Chondrocyte (in vitro differentiated cells): ENCODE measurements around the gene GPR158. TPM values are rescaled to one million over a fixed set of nuclear protein-coding genes. Genes with fewer than 3 reads are reported as not detected.

ENCODE experiments used
- DNase-seq: peaks from one replicate; pipeline ENCODE4 v3.0.0; 2021; ENCODE audit warnings: mixed read lengths, low spot score
- H3K27ac Mint-ChIP-seq: one replicate; pipeline ENCODE4 v1.8.0; 2021; ENCODE audit warnings: mild to moderate bottlenecking, moderate library complexity, mixed read lengths; ENCODE audit not compliant: unreplicated experiment
- H3K27me3 Mint-ChIP-seq: 2 replicates; pipeline ENCODE4 v1.8.0; 2021; ENCODE audit warnings: low read depth, mixed read lengths
- H3K36me3 Mint-ChIP-seq: 2 replicates; pipeline ENCODE4 v1.8.0; 2021; ENCODE audit warnings: low read depth, mixed read lengths
- H3K4me1 Mint-ChIP-seq: 2 replicates; pipeline ENCODE4 v1.8.0; 2021; ENCODE audit warnings: low read depth, mild to moderate bottlenecking, mixed read lengths
- H3K4me3 Mint-ChIP-seq: one replicate; pipeline ENCODE4 v1.8.0; 2021; ENCODE audit warnings: mild to moderate bottlenecking, moderate library complexity, mixed read lengths; ENCODE audit not compliant: unreplicated experiment
- H3K9me3 Mint-ChIP-seq: 2 replicates; pipeline ENCODE4 v1.8.0; 2021; ENCODE audit warnings: low read depth, mixed read lengths
- CTCF ChIP-seq: fragments of 200-600 bp; sonication (generic); IDR thresholded peaks from 2 replicates; pipeline ENCODE4 v1.5.0; 2021; ENCODE audit warnings: antibody characterized with exemption, mild to moderate bottlenecking, moderate library complexity
- total RNA-seq: library from RNA; stranded (reverse); gene quantifications from 3 replicates; pipeline ENCODE4 v1.2.1, GENCODE V29; 2021

Gene GPR158
- total RNA-seq, 1 donor from 2014 or later, result 0.10 TPM

GRCh38 chr10:25522946-25523608 lies 348.3 kb downstream of the GPR158 start:
- Mint-ChIP-seq H3K27me3 (no peaks in the 10 kb centered on the region), H3K4me3 (no peak overlapping the region), H3K27ac (no peak overlapping the region), H3K4me1 (no peaks in the 10 kb centered on the region), H3K9me3 (peaks cover 15% of the 10 kb centered on the region), H3K36me3 (no peaks in the 10 kb centered on the region)
- DNase-seq, result no peak
- no peak for TF ChIP-seq CTCF

GRCh38 chr10:25530306-25530705 lies 355.5 kb downstream of the GPR158 start:
- no peaks in the 10 kb centered on the region for H3K9me3 Mint-ChIP-seq
- peaks cover 1% of the 10 kb centered on the region for H3K27me3 Mint-ChIP-seq
- H3K36me3 Mint-ChIP-seq, result no peaks in the 10 kb centered on the region
- TF ChIP-seq CTCF, result no peak
- no peak overlapping the region for H3K4me3 Mint-ChIP-seq
- H3K27ac Mint-ChIP-seq, result no peak overlapping the region
- no peaks in the 10 kb centered on the region for H3K4me1 Mint-ChIP-seq
- no peak for DNase-seq

- no peak for DNase-seq
- H3K4me3 Mint-ChIP-seq, result no peak overlapping the region
- TF ChIP-seq CTCF, result no peak
- no peak overlapping the region for H3K27ac Mint-ChIP-seq
- H3K4me1 Mint-ChIP-seq, result no peaks in the 10 kb centered on the region
- H3K36me3 Mint-ChIP-seq, result no peaks in the 10 kb centered on the region
- peaks cover 1% of the 10 kb centered on the region for H3K27me3 Mint-ChIP-seq
- no peaks in the 10 kb centered on the region for H3K9me3 Mint-ChIP-seq
Observed at GRCh38 chr10:25531457-25532061, 356.8 kb downstream of the GPR158 start.

- no peak overlapping the region for H3K4me3 Mint-ChIP-seq
- H3K27me3 Mint-ChIP-seq, result peaks cover 1% of the 10 kb centered on the region
- no peak overlapping the region for H3K27ac Mint-ChIP-seq
Observed at GRCh38 chr10:25532213-25532612, 357.4 kb downstream of the GPR158 start.

GRCh38 chr10:25536027-25536426 lies 361.2 kb downstream of the GPR158 start:
- no peaks in the 10 kb centered on the region for H3K27me3 Mint-ChIP-seq
- H3K4me3 Mint-ChIP-seq, result no peak overlapping the region
- H3K9me3 Mint-ChIP-seq, result no peaks in the 10 kb centered on the region
- H3K27ac Mint-ChIP-seq, result no peak overlapping the region
- DNase-seq, result no peak
- no peaks in the 10 kb centered on the region for H3K36me3 Mint-ChIP-seq
- no peak for TF ChIP-seq CTCF
- H3K4me1 Mint-ChIP-seq, result no peaks in the 10 kb centered on the region

More at GRCh38 chr10:25532213-25532612, 357.4 kb downstream of the GPR158 start:
- TF ChIP-seq CTCF, result no peak
- Mint-ChIP-seq H3K36me3 (no peaks in the 10 kb centered on the region), H3K9me3 (no peaks in the 10 kb centered on the region), H3K4me1 (no peaks in the 10 kb centered on the region)
- DNase-seq, result no peak
